Sigmoid colon (tissue), 7 donors: Measurements from ENCODE around the gene CDH13. TPM values are rescaled to one million over a fixed set of nuclear protein-coding genes. Genes with fewer than 3 reads are reported as not detected.
A peak's percentile ranks its signal among the peaks of the same experiment; 100 is the strongest.

ENCODE experiments used
- DNase-seq: peaks from one replicate; pipeline ENCODE4 v3.0.0-alpha.2; 2019
- H3K27ac ChIP-seq, 4 donors: fragments of 200-600 bp; sonication (generic); one replicate each; pipeline ENCODE4 v1.5.1; 2016 to 2019; ENCODE audit warnings: mild to moderate bottlenecking in 1 of 4
- H3K27me3 ChIP-seq, 3 donors: fragments of 200-600 bp; sonication (generic); one replicate each; pipeline ENCODE4 v1.5.1; 2019; ENCODE audit warnings: mild to moderate bottlenecking in 1 of 3
- H3K36me3 ChIP-seq, 4 donors: fragments of 200-600 bp; sonication (generic); one replicate each; pipeline ENCODE4 v1.5.1; 2016 to 2019
- H3K4me1 ChIP-seq, 4 donors: fragments of 200-600 bp; sonication (generic); one replicate each; pipeline ENCODE4 v1.5.1; 2017 to 2019
- H3K4me3 ChIP-seq, 4 donors: fragments of 200-600 bp; sonication (generic); one replicate each; pipeline ENCODE4 v1.5.1; 2017 to 2019; ENCODE audit warnings: mild to moderate bottlenecking in 2 of 4, moderate library complexity in 1 of 4
- H3K9me3 ChIP-seq, 4 donors: fragments of 200-600 bp in 3 of 4; sonication (generic) in 3 of 4; one replicate each; pipeline versions ENCODE4 v1.5.1 to v1.6.1; 2013 to 2019
- EP300 ChIP-seq, 4 donors: sonication (generic); formaldehyde crosslinking; IDR thresholded peaks; one replicate each; pipeline ENCODE4 v1.6.1; 2017; ENCODE audit warnings: antibody characterized with exemption in 4 of 4
- POLR2A ChIP-seq, 2 donors: fragments of 450-650 bp; IDR thresholded peaks; one replicate each; pipeline ENCODE4 v1.6.1; 2016; ENCODE audit warnings: antibody characterized with exemption in 2 of 2, mild to moderate bottlenecking in 2 of 2, moderate library complexity in 2 of 2
- POLR2AphosphoS5 ChIP-seq, 4 donors: sonication (generic); formaldehyde crosslinking; IDR thresholded peaks; one replicate each; pipeline ENCODE4 v1.6.1; 2017; ENCODE audit warnings: antibody characterized with exemption in 4 of 4
- WGBS, 2 donors: extraction: QIAGEN DNeasy Blood & Tissue Kit; methylation state at CpG; one replicate each; pipeline ENCODE4 v1.1.7; 2013; 5-methylcytosine and 5-hydroxymethylcytosine counted together
- intact Hi-C: fragments of 100-400 bp; cut with DNase I; formaldehyde crosslinking; loops from one replicate; pipeline ENCODE4 v1.15.1; 2023
- polyA plus RNA-seq, 3 donors: library from polyadenylated mRNA; stranded (reverse); fragments of 200-250 nt; gene quantifications; one replicate each; pipeline ENCODE4 v1.2.3, GENCODE V29; 2013
- total RNA-seq, 4 donors: library from RNA; depleted of rRNA; stranded (reverse); fragments of >200 nt; gene quantifications; one replicate each; pipeline ENCODE4 v1.1.0, GENCODE V29; 2016
- TF ChIP-seq, protein P1 (sequence below), 4 experiments: fragments of 450-650 bp in 3 of 4; fragments of 200-600 bp in 1 of 4; IDR thresholded peaks; one replicate each; pipeline ENCODE4 v1.5.1; 2016 to 2019; ENCODE audit warnings: antibody characterized with exemption in 4 of 4, mild to moderate bottlenecking in 3 of 4, moderate library complexity in 2 of 4
- donor health status: healthy with polysubstance abuse.
- donor health status: Bipolar disorder and iron deficiency.
- donor health status: healthy.

Gene CDH13
- total and polyA plus RNA-seq, 7 donors = 0.60 to 17.6 (median 11.8) TPM

DNA sequence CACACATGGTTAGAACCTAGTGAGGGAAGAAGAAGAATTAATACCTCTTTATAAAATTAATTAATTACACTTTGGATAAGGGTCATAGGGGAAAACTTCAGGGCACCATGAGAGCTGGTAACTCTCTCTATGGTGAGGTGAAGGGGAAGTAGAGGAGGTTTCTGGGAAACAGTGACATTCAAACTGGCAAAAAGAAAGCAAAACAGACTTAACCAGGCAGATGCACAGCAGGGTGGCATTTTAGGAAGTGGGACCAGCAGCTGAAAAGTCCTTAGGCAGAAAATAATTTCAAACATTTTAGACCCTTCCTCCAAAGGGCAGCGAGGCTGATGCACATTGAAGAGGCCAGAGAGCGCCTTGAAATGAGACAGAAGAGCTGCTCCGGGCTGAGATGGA lies 157.8 kb downstream of the CDH13 start:
- H3K9me3 ChIP-seq = no peaks in the 10 kb centered on the region
- no peaks in the 10 kb centered on the region for H3K36me3 ChIP-seq
- H3K27me3 ChIP-seq = no peaks in the 10 kb centered on the region
- TF ChIP-seq, protein P1, sequence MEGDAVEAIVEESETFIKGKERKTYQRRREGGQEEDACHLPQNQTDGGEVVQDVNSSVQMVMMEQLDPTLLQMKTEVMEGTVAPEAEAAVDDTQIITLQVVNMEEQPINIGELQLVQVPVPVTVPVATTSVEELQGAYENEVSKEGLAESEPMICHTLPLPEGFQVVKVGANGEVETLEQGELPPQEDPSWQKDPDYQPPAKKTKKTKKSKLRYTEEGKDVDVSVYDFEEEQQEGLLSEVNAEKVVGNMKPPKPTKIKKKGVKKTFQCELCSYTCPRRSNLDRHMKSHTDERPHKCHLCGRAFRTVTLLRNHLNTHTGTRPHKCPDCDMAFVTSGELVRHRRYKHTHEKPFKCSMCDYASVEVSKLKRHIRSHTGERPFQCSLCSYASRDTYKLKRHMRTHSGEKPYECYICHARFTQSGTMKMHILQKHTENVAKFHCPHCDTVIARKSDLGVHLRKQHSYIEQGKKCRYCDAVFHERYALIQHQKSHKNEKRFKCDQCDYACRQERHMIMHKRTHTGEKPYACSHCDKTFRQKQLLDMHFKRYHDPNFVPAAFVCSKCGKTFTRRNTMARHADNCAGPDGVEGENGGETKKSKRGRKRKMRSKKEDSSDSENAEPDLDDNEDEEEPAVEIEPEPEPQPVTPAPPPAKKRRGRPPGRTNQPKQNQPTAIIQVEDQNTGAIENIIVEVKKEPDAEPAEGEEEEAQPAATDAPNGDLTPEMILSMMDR (IDR thresholded peaks at IDR 0.05) = no peak
- TF ChIP-seq POLR2A (IDR thresholded peaks at IDR 0.05) (no peak), POLR2AphosphoS5 (IDR thresholded peaks at IDR 0.05) (no peak), EP300 (IDR thresholded peaks at IDR 0.05) (no peak)
- peaks cover 0 to 25% (median 18%) of the 10 kb centered on the region in 4 donors for H3K4me1 ChIP-seq
- intact Hi-C loops = no loop called here
- 91 to 96% methylated on average over 3 of the region's 3 CpGs for WGBS, 2 donors
- H3K4me3 ChIP-seq = no peak overlapping the region
- no peak overlapping the region for H3K27ac ChIP-seq
- no peak for DNase-seq

DNA sequence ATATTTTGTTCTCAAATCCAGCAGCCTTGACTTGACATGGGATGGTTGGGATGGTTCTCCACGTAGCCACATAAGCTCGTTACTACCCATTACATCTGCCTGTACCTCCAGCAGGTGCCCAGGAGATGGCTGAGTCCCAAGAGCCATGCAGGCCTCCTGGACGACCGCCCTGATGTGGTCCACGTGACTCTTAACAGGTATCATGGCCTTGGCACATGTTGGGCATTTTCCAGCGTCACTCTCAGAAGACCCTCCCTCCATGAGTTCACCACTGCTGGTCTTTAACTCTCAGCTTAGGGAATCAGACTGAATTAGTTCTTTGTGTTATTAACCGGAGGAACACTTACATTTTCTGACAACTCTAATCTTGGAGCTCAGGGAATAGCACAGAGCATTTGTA lies 161.5 kb downstream of the CDH13 start:
- DNase-seq = no peak
- H3K9me3 ChIP-seq = no peaks in the 10 kb centered on the region
- no peak overlapping the region for H3K4me3 ChIP-seq
- intact Hi-C loops = no loop called here
- H3K27ac ChIP-seq = no peak overlapping the region
- WGBS, 2 donors = 65 to 77% methylated on average over 7 of the region's 7 CpGs
- H3K36me3 ChIP-seq = no peaks in the 10 kb centered on the region
- H3K4me1 ChIP-seq = peaks cover 0 to 2% (median 1%) of the 10 kb centered on the region in 4 donors
- TF ChIP-seq, protein P1 (IDR thresholded peaks at IDR 0.05) = no peak
- no peak for TF ChIP-seq POLR2AphosphoS5 (IDR thresholded peaks at IDR 0.05)
- no peak for TF ChIP-seq EP300 (IDR thresholded peaks at IDR 0.05)
- TF ChIP-seq POLR2A (IDR thresholded peaks at IDR 0.05) = no peak
- H3K27me3 ChIP-seq = no peaks in the 10 kb centered on the region

DNA sequence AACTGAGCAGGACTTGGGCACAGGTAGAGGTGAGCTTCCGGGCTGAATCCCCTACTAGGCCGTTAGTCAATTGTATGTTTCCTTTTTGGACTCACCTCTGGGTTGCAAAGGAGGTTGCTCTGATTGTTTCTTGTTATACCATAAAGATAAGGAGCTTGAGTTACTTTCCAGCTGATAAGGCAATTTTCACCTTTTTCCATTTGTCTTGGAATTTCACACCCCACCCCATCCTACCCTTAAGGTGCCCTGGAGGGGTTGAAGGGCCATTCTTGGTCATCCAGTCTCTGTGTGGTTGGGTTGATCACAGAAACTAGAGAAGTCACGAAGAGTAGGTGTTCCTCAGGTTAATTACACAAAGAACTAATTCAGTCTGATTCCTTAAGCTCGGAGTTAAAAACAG lies 162.2 kb downstream of the CDH13 start:
- H3K36me3 ChIP-seq = no peaks in the 10 kb centered on the region
- DNase-seq = no peak
- TF ChIP-seq, protein P1 (IDR thresholded peaks at IDR 0.05) = no peak
- TF ChIP-seq EP300 (IDR thresholded peaks at IDR 0.05) = no peak
- no peak for TF ChIP-seq POLR2AphosphoS5 (IDR thresholded peaks at IDR 0.05)
- no peak for TF ChIP-seq POLR2A (IDR thresholded peaks at IDR 0.05)
- no peak overlapping the region for H3K27ac ChIP-seq
- intact Hi-C loops = no loop called here
- H3K4me3 ChIP-seq = no peak overlapping the region
- H3K27me3 ChIP-seq = no peaks in the 10 kb centered on the region
- no peaks in the 10 kb centered on the region for H3K4me1 ChIP-seq
- H3K9me3 ChIP-seq = no peaks in the 10 kb centered on the region
- 61 to 66% methylated on average over 4 of the region's 4 CpGs for WGBS, 2 donors

DNA sequence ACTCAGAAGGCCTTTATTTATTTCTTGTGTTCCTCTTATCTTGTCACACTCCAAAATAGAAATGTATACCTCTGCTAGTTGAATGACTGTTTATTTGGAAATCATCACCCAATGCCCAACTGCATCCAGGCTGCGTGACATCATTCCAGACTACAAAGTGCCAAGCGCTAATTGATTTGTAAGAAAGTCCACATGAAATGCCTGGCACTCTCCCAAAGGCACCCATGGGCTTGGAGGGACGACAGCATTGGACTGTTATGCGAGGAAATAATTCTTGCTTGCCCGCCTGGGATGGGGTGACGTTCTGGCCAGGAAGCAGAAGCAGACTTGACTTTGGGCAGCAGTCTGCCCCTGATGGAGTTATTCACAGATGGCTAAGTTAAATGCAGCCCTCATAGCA lies 165.9 kb downstream of the CDH13 start:
- Histone ChIP-seq H3K27me3 (no peaks in the 10 kb centered on the region), H3K9me3 (no peaks in the 10 kb centered on the region), H3K36me3 (no peaks in the 10 kb centered on the region), H3K27ac (no peak overlapping the region), H3K4me3 (no peak overlapping the region), H3K4me1 (no peaks in the 10 kb centered on the region)
- intact Hi-C loops = no loop called here
- 89 to 91% methylated on average over 6 of the region's 6 CpGs for WGBS, 2 donors
- no peak for DNase-seq
- TF ChIP-seq EP300 (IDR thresholded peaks at IDR 0.05) (no peak), POLR2AphosphoS5 (IDR thresholded peaks at IDR 0.05) (no peak), POLR2A (IDR thresholded peaks at IDR 0.05) (no peak)
- TF ChIP-seq, protein P1 (IDR thresholded peaks at IDR 0.05) = no peak

DNA sequence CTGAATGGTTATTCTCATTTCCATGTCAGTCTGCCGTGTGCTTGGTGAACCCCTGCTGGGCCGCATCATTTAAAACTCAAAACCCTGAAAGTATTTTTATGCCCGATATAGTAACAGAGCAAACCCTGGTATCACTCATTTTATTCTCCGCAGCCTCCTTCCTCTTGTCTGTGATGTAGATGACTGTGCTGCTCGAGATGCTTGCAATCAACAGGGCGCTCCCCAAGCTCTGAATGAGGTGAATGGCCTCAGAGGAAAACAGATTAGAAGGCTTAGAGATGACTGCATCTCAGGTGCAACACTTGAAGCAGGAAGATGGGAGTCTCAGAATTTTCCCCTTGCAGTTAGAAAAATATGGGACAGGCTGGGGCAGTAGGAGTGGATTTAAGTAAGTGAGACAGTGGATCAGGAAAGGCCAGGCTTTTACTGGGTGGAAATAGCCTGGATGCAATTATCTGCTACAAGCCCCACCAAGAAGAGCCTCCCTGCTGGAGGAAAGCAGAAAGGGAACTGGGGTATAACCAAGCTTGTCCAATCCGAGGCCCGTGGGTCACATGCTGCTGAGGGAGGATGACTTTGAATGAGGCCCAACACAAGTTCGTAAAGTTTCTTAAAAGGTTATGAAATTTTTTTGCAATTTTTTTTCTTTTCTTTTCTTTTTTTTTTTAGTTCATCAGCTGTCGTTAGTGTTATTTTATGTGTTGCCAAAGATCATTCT lies 166.9 kb downstream of the CDH13 start:
- no peaks in the 10 kb centered on the region for H3K9me3 ChIP-seq
- H3K4me1 ChIP-seq = no peaks in the 10 kb centered on the region
- TF ChIP-seq, protein P1 (IDR thresholded peaks at IDR 0.05) = no peak
- TF ChIP-seq EP300 (IDR thresholded peaks at IDR 0.05) (no peak), POLR2AphosphoS5 (IDR thresholded peaks at IDR 0.05) (no peak), POLR2A (IDR thresholded peaks at IDR 0.05) (no peak)
- no peaks in the 10 kb centered on the region for H3K27me3 ChIP-seq
- H3K4me3 ChIP-seq = no peak overlapping the region
- no peak overlapping the region for H3K27ac ChIP-seq
- 83 to 91% methylated on average over 10 of the region's 10 CpGs for WGBS, 2 donors
- intact Hi-C loops = no loop called here
- DNase-seq = peak; percentile 71
- no peaks in the 10 kb centered on the region for H3K36me3 ChIP-seq
